ENCODE results near the gene NOP14.
"Not testable (repeated sequence)": the region's sequence is repeated elsewhere in the genome, so short reads cannot be mapped to it uniquely, and the experiment has no call there.

The NOP14 gene

GRCh38 chr4:2931512-2932301, 31.5 kb downstream of the NOP14 start:
- DNase-seq (ENCODE audit: low spot score), result peak; percentile 59

- DNase-seq (ENCODE audit: low spot score), result no peak
These were observed 32.3 kb downstream of the NOP14 start for GRCh38 chr4:2930758-2931511.

GRCh38 chr4:2930135-2930757, 33.0 kb downstream of the NOP14 start:
- DNase-seq (ENCODE audit: low spot score), result no peak

GRCh38 chr4:2929469-2929868, 33.7 kb downstream of the NOP14 start:
- DNase-seq (ENCODE audit: low spot score), result no peak

- no peak for DNase-seq (ENCODE audit: low spot score)
These were observed 34.7 kb downstream of the NOP14 start for GRCh38 chr4:2928242-2929176.

GRCh38 chr4:2927696-2928075, 35.5 kb downstream of the NOP14 start:
- no peak for DNase-seq (ENCODE audit: low spot score)

- DNase-seq (ENCODE audit: low spot score), result no peak
These were observed 36.0 kb downstream of the NOP14 start for GRCh38 chr4:2927016-2927695.

GRCh38 chr4:2925931-2926860, 37.0 kb downstream of the NOP14 start:
- DNase-seq (ENCODE audit: low spot score), result no peak

GRCh38 chr4:2925496-2925895, 37.7 kb downstream of the NOP14 start:
- DNase-seq (ENCODE audit: low spot score), result no peak

- no peak for DNase-seq (ENCODE audit: low spot score)
These were observed 38.4 kb downstream of the NOP14 start for GRCh38 chr4:2924765-2925301.

- no peak for DNase-seq (ENCODE audit: low spot score)
These were observed 38.9 kb downstream of the NOP14 start for GRCh38 chr4:2924286-2924685.

- no peak for DNase-seq (ENCODE audit: low spot score)
These were observed 39.5 kb downstream of the NOP14 start for GRCh38 chr4:2923668-2924173.

GRCh38 chr4:2923141-2923551, 40.1 kb downstream of the NOP14 start:
- no peak for DNase-seq (ENCODE audit: low spot score)

GRCh38 chr4:2922453-2923101, 40.6 kb downstream of the NOP14 start:
- DNase-seq (ENCODE audit: low spot score), result not testable (repeated sequence)

GRCh38 chr4:2918714-2919113, 44.5 kb downstream of the NOP14 start:
- DNase-seq (ENCODE audit: low spot score), result not testable (repeated sequence)

- DNase-seq (ENCODE audit: low spot score), result not testable (repeated sequence)
These were observed 44.9 kb downstream of the NOP14 start for GRCh38 chr4:2918300-2918699.

- not testable (repeated sequence) for DNase-seq (ENCODE audit: low spot score)
These were observed 46.5 kb downstream of the NOP14 start for GRCh38 chr4:2916696-2917095.

- no peak for DNase-seq (ENCODE audit: low spot score)
These were observed 47.4 kb downstream of the NOP14 start for GRCh38 chr4:2915789-2916188.
